Measurements from ENCODE around the gene BCL11B. TPM values are rescaled to one million over a fixed set of nuclear protein-coding genes. Genes with fewer than 3 reads are reported as not detected.

Gene BCL11B
- total RNA-seq, 4 donors from 2014 or later: under 0.01 to 1.1 (median 0.39) TPM

- H3K4me3 ChIP-seq: no peak overlapping the region
- H3K9me3 ChIP-seq: no peaks in the 10 kb centered on the region
- 46 to 70% methylated on average over 2 of the region's 2 CpGs for WGBS, 2 donors (ENCODE audit: low coverage in 1 of 2)
- H3K36me3 ChIP-seq: no peaks in the 10 kb centered on the region
- peaks cover 20% of the 10 kb centered on the region for H3K27me3 ChIP-seq
- H3K27ac ChIP-seq: no peak overlapping the region
- H3K4me1 ChIP-seq: no peaks in the 10 kb centered on the region
- ATAC-seq: no peak
- TF ChIP-seq POLR2AphosphoS5 (IDR thresholded peaks at IDR 0.05) (no peak), EP300 (IDR thresholded peaks at IDR 0.05) (no peak), POLR2A (IDR thresholded peaks at IDR 0.05) (no peak), CTCF (IDR thresholded peaks at IDR 0.05) (no peak)
Measured at GRCh38 chr14:99150236-99150635, 121.8 kb downstream of the BCL11B start.

GRCh38 chr14:99148861-99149610 is 123.0 kb downstream of the BCL11B start:
- H3K9me3 ChIP-seq: no peaks in the 10 kb centered on the region
- TF ChIP-seq POLR2AphosphoS5 (IDR thresholded peaks at IDR 0.05) (no peak), CTCF (IDR thresholded peaks at IDR 0.05) (no peak)
- no peaks in the 10 kb centered on the region for H3K36me3 ChIP-seq
- no peak overlapping the region for H3K27ac ChIP-seq
- ATAC-seq: no peak
- peaks cover 20% of the 10 kb centered on the region for H3K27me3 ChIP-seq
- H3K4me3 ChIP-seq: no peak overlapping the region
- no peaks in the 10 kb centered on the region for H3K4me1 ChIP-seq
- WGBS, 2 donors (ENCODE audit: low coverage in 1 of 2): 76 to 92% methylated on average over 4 to 12 of the region's 22 CpGs

GRCh38 chr14:99148131-99148530 is 123.9 kb downstream of the BCL11B start:
- 91 to 94% methylated on average over 5 of the region's 8 CpGs for WGBS, 2 donors (ENCODE audit: low coverage in 1 of 2)

GRCh38 chr14:99147366-99147740 is 124.6 kb downstream of the BCL11B start:
- no peak for ATAC-seq
- TF ChIP-seq CTCF (IDR thresholded peaks at IDR 0.05) (no peak), POLR2AphosphoS5 (IDR thresholded peaks at IDR 0.05) (no peak), POLR2A (IDR thresholded peaks at IDR 0.05) (no peak), EP300 (IDR thresholded peaks at IDR 0.05) (no peak)
- H3K4me3 ChIP-seq: no peak overlapping the region

More at GRCh38 chr14:99148131-99148530, 123.9 kb downstream of the BCL11B start:
- no peaks in the 10 kb centered on the region for H3K4me1 ChIP-seq
- H3K27me3 ChIP-seq: peaks cover 20% of the 10 kb centered on the region
- H3K9me3 ChIP-seq: no peaks in the 10 kb centered on the region
- ATAC-seq: no peak
- H3K36me3 ChIP-seq: no peaks in the 10 kb centered on the region
- no peak overlapping the region for H3K4me3 ChIP-seq
- no peak for TF ChIP-seq POLR2AphosphoS5 (IDR thresholded peaks at IDR 0.05)
- no peak for TF ChIP-seq CTCF (IDR thresholded peaks at IDR 0.05)
- TF ChIP-seq EP300 (IDR thresholded peaks at IDR 0.05): no peak
- TF ChIP-seq POLR2A (IDR thresholded peaks at IDR 0.05): no peak
- no peak overlapping the region for H3K27ac ChIP-seq

More at GRCh38 chr14:99147366-99147740, 124.6 kb downstream of the BCL11B start:
- H3K4me1 ChIP-seq: no peaks in the 10 kb centered on the region
- H3K27me3 ChIP-seq: peaks cover 20% of the 10 kb centered on the region
- no peaks in the 10 kb centered on the region for H3K9me3 ChIP-seq
- no peak overlapping the region for H3K27ac ChIP-seq
- whole genome bisulfite sequencing, 2 donors (ENCODE audit: low coverage in 1 of 2): 50 to 100% methylated on average over 1 to 5 of the region's 5 CpGs
- no peaks in the 10 kb centered on the region for H3K36me3 ChIP-seq

Data from gastroesophageal sphincter (tissue), 4 donors.